Measurements from ENCODE around the gene NUDT8. TPM values are rescaled to one million over a fixed set of nuclear protein-coding genes. Genes with fewer than 3 reads are reported as not detected.

NUDT8 gene
- total RNA-seq, 3 donors from 2014 or later = 9.7 to 15.1 (median 12.0) TPM

GRCh38 chr11:67632175-67632981 is 2.6 kb upstream of the NUDT8 start:
- DNase-seq (ENCODE audit: low spot score in 2 of 2) = peak in 1 of 2 donors; percentile 55
- Histone ChIP-seq H3K4me3 (no peak overlapping the region), H3K4me1 (no peaks in the 10 kb centered on the region), H3K27ac (no peak overlapping the region), H3K9me3 (no peaks in the 10 kb centered on the region), H3K36me3 (no peaks in the 10 kb centered on the region), H3K27me3 (no peaks in the 10 kb centered on the region)
- TF ChIP-seq POLR2A (IDR thresholded peaks at IDR 0.05) = no peak
- no peak for TF ChIP-seq POLR2AphosphoS5 (IDR thresholded peaks at IDR 0.05)
- no peak for TF ChIP-seq CTCF (IDR thresholded peaks at IDR 0.05)
- intact Hi-C loops (cut with DNase I; ENCODE audit: low total_unique reads) = no loop called here

DNA sequence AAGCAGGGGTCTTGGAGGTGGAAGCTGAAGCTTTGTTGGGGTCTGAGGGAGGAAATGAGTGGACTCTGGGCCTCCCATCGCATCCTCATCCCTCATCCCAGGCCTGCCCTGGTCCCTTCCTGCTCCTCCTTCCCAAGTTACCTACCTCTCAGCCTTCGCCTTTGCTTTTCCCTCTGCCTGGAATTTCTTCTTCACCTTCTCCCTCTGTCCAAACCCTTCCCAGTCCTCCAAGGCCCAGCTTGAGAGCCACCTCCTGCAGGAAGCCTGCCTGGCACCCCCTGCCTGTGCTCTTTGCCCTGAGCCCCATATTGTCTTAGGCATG is 2.1 kb upstream of the NUDT8 start:
- DNase-seq (ENCODE audit: low spot score in 2 of 2) = no peak
- H3K36me3 ChIP-seq = no peaks in the 10 kb centered on the region
- H3K4me1 ChIP-seq = no peaks in the 10 kb centered on the region
- no peak overlapping the region for H3K4me3 ChIP-seq
- H3K27me3 ChIP-seq = no peaks in the 10 kb centered on the region
- no peaks in the 10 kb centered on the region for H3K9me3 ChIP-seq
- no peak overlapping the region for H3K27ac ChIP-seq
- intact Hi-C loops (cut with DNase I; ENCODE audit: low total_unique reads) = no loop called here
- TF ChIP-seq CTCF (IDR thresholded peaks at IDR 0.05) (no peak), POLR2A (IDR thresholded peaks at IDR 0.05) (no peak)

DNA sequence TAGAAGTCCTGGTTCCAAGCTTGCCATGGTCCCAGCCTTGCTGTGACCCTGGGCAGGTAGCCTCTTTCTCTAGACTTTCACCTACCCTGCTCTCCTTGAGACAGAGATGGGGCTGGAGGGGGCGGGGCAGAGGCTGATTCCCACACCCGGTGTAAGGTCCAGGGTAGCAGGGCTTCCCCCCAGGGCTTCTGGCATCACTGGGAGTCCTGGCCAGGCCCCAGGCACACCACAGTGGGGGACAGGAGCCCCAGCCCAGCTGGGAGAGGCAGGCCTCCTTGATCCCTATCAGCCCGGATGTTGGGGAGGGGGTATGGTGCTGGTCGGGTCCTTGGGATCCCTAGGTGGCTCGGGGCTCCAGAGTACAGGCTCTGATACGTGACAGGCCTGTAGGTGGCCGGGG is 1.7 kb upstream of the NUDT8 start:
- Histone ChIP-seq H3K36me3 (no peaks in the 10 kb centered on the region), H3K4me1 (no peaks in the 10 kb centered on the region), H3K9me3 (no peaks in the 10 kb centered on the region), H3K27ac (peak overlapping the region; percentile 93 to 99), H3K4me3 (no peak overlapping the region), H3K27me3 (no peaks in the 10 kb centered on the region)
- intact Hi-C loops (cut with DNase I; ENCODE audit: low total_unique reads) = no loop called here
- TF ChIP-seq CTCF (IDR thresholded peaks at IDR 0.05) (no peak), POLR2AphosphoS5 (IDR thresholded peaks at IDR 0.05) (no peak), POLR2A (IDR thresholded peaks at IDR 0.05) (no peak)
- no peak for DNase-seq (ENCODE audit: low spot score in 2 of 2)

- Histone ChIP-seq H3K36me3 (no peaks in the 10 kb centered on the region), H3K9me3 (no peaks in the 10 kb centered on the region), H3K27me3 (no peaks in the 10 kb centered on the region), H3K4me1 (no peaks in the 10 kb centered on the region), H3K27ac (peak overlapping the region; percentile 93 to 99), H3K4me3 (peak overlapping the region; percentile 52 to 86 (median 72))
- TF ChIP-seq POLR2A (IDR thresholded peaks at IDR 0.05) (no peak), CTCF (IDR thresholded peaks at IDR 0.05) (peak in 1 of 3 donors; percentile 8), POLR2AphosphoS5 (IDR thresholded peaks at IDR 0.05) (no peak)
- DNase-seq (ENCODE audit: low spot score in 2 of 2) = no peak
- intact Hi-C loops (cut with DNase I; ENCODE audit: low total_unique reads) = no loop called here
These were observed 1.2 kb upstream of the NUDT8 start for GRCh38 chr11:67630943-67631331.

- Histone ChIP-seq H3K27me3 (no peaks in the 10 kb centered on the region), H3K4me3 (peak overlapping the region; percentile 52 to 86 (median 72)), H3K4me1 (no peaks in the 10 kb centered on the region), H3K27ac (peak overlapping the region; percentile 93 to 99), H3K36me3 (no peaks in the 10 kb centered on the region), H3K9me3 (no peaks in the 10 kb centered on the region)
- intact Hi-C loops (cut with DNase I; ENCODE audit: low total_unique reads) = no loop called here
- DNase-seq (ENCODE audit: low spot score in 2 of 2) = peak; percentile 98
- TF ChIP-seq CTCF (IDR thresholded peaks at IDR 0.05) (peak; percentile 68 to 76 (median 76)), POLR2A (IDR thresholded peaks at IDR 0.05) (peak; percentile 28), POLR2AphosphoS5 (IDR thresholded peaks at IDR 0.05) (peak in 2 of 3 donors; percentile 30 to 52)
These were observed 648 bp upstream of the NUDT8 start for GRCh38 chr11:67630228-67630942.

All from breast epithelium (tissue), 4 donors.